HG03196 (cell line): ENCODE measurements around the gene SNX15.

Source experiments
- ATAC-seq: cut with Tn5 transposase; IDR thresholded peaks from one replicate; pipeline ENCODE4 v1.9.1; 2021; ENCODE audit not compliant: unreplicated experiment

SNX15 gene

DNA sequence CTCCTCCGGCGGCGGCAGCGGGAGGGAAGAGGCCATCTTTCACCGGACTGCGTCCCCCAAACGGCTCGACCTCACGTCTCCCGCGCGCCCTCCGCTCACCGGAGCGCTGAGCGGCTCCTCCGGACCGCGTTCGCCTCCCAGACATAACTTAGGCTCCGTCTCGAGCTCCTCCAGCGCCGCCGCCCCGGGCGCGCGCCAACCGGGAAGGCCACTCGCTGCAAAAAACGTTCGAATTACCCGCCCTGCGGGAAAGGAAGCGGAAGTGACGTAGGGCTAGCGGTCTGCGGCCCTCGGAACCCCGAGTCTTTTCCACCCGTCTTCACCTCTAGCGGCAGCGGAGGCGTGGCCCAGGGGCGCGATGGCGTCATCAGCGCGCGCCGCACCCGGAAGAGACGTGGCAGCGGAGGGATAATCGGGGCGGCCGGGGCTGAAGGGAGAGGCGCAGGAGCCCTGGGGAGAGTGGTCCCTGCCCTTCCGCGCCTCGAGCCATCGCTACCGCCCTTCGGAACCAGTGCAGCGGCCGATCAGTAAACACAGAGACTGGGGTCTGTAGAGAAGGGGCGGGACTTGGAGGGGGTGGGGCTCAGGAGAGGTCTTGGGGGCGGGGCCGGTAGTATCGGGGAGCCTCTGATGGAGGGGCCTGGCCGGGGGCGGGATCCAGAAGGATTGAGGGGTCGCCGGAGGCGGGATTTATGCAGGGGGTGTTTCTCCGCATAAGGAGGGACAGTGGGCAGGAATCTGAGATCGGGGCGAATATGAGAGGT lies 56.8 kb downstream of the SNX15 start, which contains the start of the genes CDCA5 and ZFPL1:
Gene CDCA5 (minus strand): TSS at position 207 of the 764 bp plus-strand sequence. CDS start 62 bp downstream, at position 145.
Gene ZFPL1 (plus strand): TSS at position 389 of the 764 bp plus-strand sequence. CDS start 477 bp downstream, outside the sequence.
- peak; percentile 78 for ATAC-seq

DNA sequence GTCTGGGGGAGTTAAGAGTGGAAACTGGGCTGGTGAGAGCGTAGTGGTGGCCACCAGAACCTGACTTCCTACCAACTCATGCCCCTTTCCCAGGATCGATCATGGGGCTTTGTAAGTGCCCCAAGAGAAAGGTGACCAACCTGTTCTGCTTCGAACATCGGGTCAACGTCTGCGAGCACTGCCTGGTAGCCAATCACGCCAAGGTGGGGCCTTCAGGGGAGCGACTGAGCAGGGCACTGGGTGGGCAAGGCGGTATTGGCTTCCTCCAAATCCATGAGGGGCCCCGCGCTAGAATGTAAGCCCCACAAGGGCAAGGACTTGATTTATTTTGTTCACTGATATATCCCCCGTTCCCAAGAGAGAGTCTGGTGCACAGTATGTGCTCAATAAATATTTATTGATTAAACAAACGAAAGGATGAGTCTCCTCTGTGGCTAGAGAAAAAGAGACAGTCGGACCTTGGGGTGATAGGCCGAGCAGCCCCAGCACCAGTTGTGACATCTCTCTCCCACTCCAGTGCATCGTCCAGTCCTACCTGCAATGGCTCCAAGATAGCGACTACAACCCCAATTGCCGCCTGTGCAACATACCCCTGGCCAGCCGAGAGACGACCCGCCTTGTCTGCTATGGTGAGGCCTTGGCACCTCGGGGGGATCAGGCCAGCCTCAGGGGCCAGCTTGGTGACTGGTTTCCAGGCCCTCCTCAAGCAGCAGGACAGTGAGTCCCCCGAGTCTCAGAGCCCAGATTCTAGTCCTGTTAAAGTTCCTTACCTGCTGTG lies 57.5 kb downstream of the SNX15 start:
- ATAC-seq = no peak

DNA sequence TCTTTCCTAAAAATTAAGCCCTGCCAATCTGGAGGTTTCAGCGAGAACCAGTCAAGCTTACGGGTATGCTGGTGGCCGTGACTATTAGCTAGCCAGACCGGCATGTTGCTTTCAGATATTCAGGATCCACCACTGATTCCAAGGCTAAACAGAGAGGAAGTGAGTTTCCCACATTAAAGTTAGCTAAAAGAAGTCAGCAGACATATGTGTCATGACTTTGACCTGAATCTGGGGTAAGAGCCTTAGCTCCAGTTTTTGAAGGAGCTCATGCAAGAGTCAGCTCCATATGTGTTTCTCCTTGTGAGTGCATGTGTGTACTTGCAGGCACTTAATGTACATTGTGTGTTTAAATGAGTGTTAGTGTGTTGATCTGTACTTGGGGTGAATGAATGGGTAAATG lies 58.2 kb downstream of the SNX15 start:
- ATAC-seq = no peak

- ATAC-seq = no peak
Measured at GRCh38 chr11:65086809-65087208, 59.6 kb downstream of the SNX15 start.

GRCh38 chr11:65087216-65087615 lies 60.0 kb downstream of the SNX15 start:
- no peak for ATAC-seq

DNA sequence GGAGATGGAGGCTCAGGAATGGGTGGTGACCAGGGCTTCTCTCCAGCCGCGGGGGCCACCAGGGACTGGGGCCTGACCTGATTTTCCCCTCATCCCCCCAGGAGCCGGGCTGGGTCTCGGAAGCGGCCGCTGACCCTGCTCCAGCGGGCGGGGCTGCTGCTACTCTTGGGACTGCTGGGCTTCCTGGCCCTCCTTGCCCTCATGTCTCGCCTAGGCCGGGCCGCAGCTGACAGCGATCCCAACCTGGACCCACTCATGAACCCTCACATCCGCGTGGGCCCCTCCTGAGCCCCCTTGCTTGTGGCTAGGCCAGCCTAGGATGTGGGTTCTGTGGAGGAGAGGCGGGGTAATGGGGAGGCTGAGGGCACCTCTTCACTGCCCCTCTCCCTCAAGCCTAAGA lies 60.6 kb downstream of the SNX15 start:
- no peak for ATAC-seq

DNA sequence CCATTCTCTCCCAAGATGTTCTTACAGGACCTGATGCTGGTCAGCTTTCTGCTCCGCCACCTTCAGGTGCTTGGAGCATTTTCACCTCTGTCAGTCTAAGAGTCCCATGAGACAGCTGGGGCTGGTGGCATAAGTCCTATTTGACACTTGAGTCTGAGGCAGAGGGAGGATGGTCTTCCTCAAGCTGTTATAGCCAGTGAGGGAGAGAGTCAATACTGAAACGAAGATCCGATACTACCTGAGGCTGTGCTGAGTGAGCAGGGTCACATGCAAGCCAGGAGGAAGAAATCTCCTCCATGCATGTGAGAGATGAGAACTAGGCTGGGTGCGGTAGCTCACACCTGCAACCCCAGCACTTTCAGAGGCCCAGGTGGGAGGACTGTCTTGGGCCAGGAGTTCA lies 62.4 kb downstream of the SNX15 start:
- ATAC-seq = no peak
